ENCODE results near the gene ZIC3. TPM values are rescaled to one million over a fixed set of nuclear protein-coding genes. Genes with fewer than 3 reads are reported as not detected.
A peak's percentile ranks its signal among the peaks of the same experiment; 100 is the strongest.
"Not testable (repeated sequence)": the region's sequence is repeated elsewhere in the genome, so short reads cannot be mapped to it uniquely, and the experiment has no call there.

ZIC3 gene
- not detected for total RNA-seq

DNA sequence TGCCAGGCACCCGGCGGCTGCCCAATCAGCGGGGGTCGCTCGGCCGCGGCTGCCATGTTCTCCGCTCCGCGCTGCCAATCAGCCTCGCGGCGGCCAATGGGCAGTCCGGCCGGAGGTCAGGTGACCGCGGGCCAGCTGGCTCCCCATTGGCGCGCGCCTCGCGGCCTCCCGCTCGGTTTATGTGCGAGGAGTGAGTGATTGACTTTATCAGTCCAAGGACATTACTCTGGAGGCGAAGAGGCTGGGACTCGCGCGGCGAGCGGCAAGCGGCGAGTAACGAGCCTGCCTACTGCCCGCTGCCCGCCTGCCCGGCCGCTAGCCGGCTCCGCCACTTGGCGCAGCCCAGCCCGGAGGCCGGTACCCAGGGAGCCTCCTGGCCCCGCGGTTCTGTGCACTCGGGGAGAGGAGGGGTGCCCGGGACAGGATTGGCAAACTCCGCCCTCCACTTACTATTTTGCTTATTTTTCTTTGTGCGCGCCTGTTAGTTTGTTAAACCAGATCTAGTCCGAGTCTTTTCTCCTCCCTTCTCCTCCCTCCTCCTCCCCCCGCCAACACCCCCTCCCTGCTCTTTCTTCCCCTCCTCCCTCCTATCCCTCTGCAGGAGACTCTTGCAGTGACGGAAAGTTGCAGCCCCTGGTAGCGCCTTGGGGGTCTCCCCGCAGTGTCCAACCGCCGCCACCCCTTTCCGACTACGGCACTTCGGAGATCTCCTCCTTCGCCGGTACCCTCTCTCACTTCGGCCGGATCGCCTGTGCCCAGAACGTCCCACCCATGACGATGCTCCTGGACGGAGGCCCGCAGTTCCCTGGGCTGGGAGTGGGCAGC, at the start of gene ZIC3:
TSS of gene ZIC3 (plus strand) at position 207 of the 825 bp plus-strand sequence. CDS start at position 772, 565 bp downstream.
- H3K9me3 Mint-ChIP-seq: peaks cover 0 to 2% of the 10 kb centered on the region in 2 donors
- peaks cover 82% of the 10 kb centered on the region for H3K27me3 Mint-ChIP-seq (ENCODE audit: low read depth)
- DNase-seq (peak; percentile 45 to 47), ATAC-seq (replicated peaks in 1 of 2) (peak; percentile 71)
- H3K4me1 Mint-ChIP-seq (ENCODE audit: low read depth): peaks cover 20% of the 10 kb centered on the region
- peaks cover 1 to 5% of the 10 kb centered on the region in 2 donors for H3K36me3 Mint-ChIP-seq (ENCODE audit: insufficient read depth in 2 of 2)
- peak within 1 kb of the TSS; percentile 81 to 82 for H3K4me3 Mint-ChIP-seq
- H3K27ac Mint-ChIP-seq: no peak within 1 kb of the TSS

GRCh38 chrX:137519459-137519858, 46.5 kb upstream of the ZIC3 start:
- Mint-ChIP-seq H3K4me3 (no peak overlapping the region), H3K9me3 (no peaks in the 10 kb centered on the region), H3K36me3 (ENCODE audit: insufficient read depth in 2 of 2) (no peaks in the 10 kb centered on the region), H3K4me1 (ENCODE audit: low read depth) (no peaks in the 10 kb centered on the region), H3K27ac (no peak overlapping the region), H3K27me3 (ENCODE audit: low read depth) (peaks cover 50% of the 10 kb centered on the region)
- DNase-seq: no peak
- no peak for ATAC-seq (replicated peaks in 1 of 2)

DNA sequence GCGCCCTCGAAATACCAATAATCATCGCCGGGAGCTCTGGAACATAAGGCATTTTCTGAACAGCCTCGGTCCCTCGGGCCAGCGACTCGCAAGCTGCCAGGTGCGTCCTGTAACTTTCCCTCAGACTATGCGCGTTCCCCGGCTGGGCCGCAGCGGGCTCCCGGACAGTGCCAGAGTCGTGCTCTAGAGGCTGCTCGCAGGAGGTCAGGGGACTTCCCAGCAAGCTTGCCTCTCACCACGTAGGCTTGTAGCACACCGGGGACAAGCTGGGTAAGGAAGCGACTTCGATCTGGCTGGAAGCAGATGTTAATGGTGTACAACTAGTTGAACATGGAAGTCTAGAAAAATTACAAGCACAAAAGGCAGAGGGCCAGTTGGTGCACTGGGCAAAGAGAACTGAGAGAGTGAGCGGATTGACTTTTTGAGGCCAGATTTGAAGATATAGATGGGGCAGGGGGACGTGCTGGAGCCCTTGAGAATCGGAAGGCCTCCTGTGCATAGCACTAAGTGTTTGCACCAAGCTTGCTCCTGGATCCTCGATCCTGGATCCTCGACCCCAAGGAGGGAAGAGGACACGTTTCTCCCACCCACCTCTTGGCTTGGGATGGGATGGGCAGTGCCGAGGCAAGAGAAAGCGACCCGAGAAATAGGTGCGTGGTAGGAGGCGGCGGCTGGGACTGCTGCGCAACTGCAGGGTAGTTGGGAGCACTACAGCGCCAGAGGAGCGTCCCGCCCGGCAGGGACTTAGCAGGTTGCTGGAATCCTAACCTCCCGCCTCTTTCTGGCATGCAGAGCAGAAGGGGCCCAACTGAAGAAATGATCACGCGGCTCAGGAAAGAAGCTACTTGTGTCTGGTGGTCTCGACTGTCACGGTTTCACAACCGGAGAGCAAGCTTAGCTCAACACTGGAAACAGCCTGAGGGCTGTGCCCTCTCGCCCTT, 19.9 kb upstream of the ZIC3 start:
- Mint-ChIP-seq H3K27me3 (ENCODE audit: low read depth) (peaks cover 74% of the 10 kb centered on the region), H3K36me3 (ENCODE audit: insufficient read depth in 2 of 2) (no peaks in the 10 kb centered on the region), H3K9me3 (no peaks in the 10 kb centered on the region), H3K4me3 (no peak overlapping the region), H3K4me1 (ENCODE audit: low read depth) (peaks cover 5% of the 10 kb centered on the region), H3K27ac (no peak overlapping the region)
- DNase-seq (no peak), ATAC-seq (replicated peaks in 1 of 2) (no peak)

DNA sequence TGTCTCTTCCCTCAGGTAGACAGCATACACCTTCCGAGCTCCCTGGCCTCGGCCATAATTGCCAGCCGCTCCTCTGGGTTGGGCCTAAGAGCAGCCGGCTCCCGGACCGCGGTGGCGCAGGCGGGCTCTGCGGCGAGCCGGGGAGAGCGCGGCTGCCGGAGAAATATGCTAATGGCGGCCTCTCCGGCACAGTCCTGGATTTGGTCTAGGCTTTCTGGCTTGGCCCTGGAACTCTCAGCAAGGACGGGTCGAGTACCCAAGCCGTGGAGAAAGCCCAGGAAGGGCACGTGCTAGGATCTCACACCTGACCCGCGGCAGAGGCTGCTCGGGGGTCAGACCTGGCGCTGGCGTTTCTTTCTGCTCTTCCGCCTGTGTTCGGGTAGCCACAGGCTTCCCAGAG, 18.6 kb upstream of the ZIC3 start:
- no peak for ATAC-seq (replicated peaks in 1 of 2)
- peaks cover 74% of the 10 kb centered on the region for H3K27me3 Mint-ChIP-seq (ENCODE audit: low read depth)

DNA sequence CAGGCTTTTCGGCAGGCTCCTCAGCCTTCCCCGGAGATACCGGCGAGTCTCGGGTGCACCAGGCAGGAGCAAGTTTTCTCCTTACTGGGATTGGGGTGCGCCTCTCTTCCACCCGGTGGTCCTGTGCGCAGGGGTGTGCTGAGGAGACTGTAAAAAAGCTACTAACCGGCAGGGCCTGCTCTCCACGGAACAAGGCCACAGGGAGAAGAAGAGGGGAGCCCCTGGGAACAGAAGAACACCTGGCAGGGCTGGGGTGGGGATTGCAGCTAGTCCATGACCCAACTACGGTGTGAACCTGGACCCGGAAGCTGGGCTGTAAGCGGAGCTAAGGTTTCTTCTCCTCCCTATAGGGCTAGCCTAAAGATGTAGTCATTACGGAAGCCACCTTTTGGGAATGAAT, 17.7 kb upstream of the ZIC3 start:
- Mint-ChIP-seq H3K27ac (no peak overlapping the region), H3K27me3 (ENCODE audit: low read depth) (peaks cover 69% of the 10 kb centered on the region), H3K4me3 (peak overlapping the region in 1 of 2 donors; percentile 27), H3K36me3 (ENCODE audit: insufficient read depth in 2 of 2) (no peaks in the 10 kb centered on the region), H3K9me3 (no peaks in the 10 kb centered on the region), H3K4me1 (ENCODE audit: low read depth) (peaks cover 5% of the 10 kb centered on the region)
- DNase-seq: no peak
- ATAC-seq (replicated peaks in 1 of 2): no peak

More for the DNA sequence above, 18.6 kb upstream of the ZIC3 start:
- H3K9me3 Mint-ChIP-seq: no peaks in the 10 kb centered on the region
- H3K4me1 Mint-ChIP-seq (ENCODE audit: low read depth): peaks cover 5% of the 10 kb centered on the region
- no peak overlapping the region for H3K4me3 Mint-ChIP-seq
- no peak for DNase-seq
- no peaks in the 10 kb centered on the region for H3K36me3 Mint-ChIP-seq (ENCODE audit: insufficient read depth in 2 of 2)
- H3K27ac Mint-ChIP-seq: no peak overlapping the region

DNA sequence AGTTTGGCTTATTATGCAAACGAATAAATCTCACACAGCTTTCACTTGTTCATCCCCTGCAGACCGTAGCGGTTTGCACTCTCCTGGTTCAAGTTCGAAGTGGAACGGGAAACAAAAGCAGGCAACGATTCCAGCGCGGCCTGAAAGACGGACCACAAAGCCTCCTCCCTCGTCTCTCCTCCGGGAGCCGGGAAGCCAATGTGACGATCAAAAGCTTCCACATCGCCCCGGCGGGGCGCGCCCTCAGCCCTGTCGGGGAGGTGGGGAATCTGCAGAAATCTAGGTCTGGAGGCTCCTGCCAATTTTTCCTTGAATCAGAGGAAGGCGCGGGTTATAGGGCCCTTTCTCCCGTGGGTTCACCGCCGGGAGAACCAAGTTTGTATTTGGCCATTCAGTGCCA, 16.9 kb upstream of the ZIC3 start:
- Mint-ChIP-seq H3K36me3 (ENCODE audit: insufficient read depth in 2 of 2) (no peaks in the 10 kb centered on the region), H3K4me3 (no peak overlapping the region), H3K4me1 (ENCODE audit: low read depth) (peaks cover 5% of the 10 kb centered on the region), H3K27ac (no peak overlapping the region), H3K27me3 (ENCODE audit: low read depth) (peaks cover 61% of the 10 kb centered on the region), H3K9me3 (no peaks in the 10 kb centered on the region)
- DNase-seq: no peak
- no peak for ATAC-seq (replicated peaks in 1 of 2)

GRCh38 chrX:137549851-137550664, 15.9 kb upstream of the ZIC3 start:
- peak overlapping the region; percentile 61 to 74 for H3K4me3 Mint-ChIP-seq
- H3K27ac Mint-ChIP-seq: no peak overlapping the region
- H3K36me3 Mint-ChIP-seq (ENCODE audit: insufficient read depth in 2 of 2): no peaks in the 10 kb centered on the region

DNA sequence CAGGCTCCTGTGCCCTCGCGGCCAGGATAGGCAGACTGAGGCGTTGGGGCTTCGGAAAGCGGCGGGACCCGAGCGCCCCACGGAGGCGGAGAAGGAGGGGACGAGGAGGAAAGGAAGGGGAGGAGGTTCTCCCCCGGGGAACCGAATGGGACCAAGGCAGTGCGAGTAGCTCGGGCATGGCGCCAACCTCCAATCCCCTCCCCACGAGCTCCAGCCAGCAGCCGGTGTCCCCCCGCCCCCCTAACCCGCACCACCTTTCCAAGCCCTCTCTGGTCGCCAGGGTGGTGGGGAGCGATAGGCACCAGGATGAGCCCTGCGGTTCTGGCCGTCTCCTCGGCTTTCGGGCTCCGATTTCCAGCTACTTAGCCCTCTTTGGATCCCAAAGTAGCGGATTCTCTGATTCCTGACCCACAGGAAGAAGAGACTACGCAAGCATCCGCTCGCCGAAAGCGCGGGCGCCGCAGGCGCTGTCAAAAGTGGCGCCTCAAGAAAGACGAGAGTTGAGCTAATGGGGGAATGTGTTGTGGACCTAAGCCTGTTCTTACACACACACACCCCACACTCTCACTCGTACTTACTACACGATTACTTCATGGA, 15.2 kb upstream of the ZIC3 start:
- Mint-ChIP-seq H3K27ac (no peak overlapping the region), H3K36me3 (ENCODE audit: insufficient read depth in 2 of 2) (no peaks in the 10 kb centered on the region), H3K4me1 (ENCODE audit: low read depth) (peaks cover 5% of the 10 kb centered on the region), H3K9me3 (no peaks in the 10 kb centered on the region), H3K27me3 (ENCODE audit: low read depth) (peaks cover 45% of the 10 kb centered on the region), H3K4me3 (peak overlapping the region; percentile 61 to 74)
- DNase-seq (no peak), ATAC-seq (replicated peaks in 1 of 2) (no peak)

More at GRCh38 chrX:137549851-137550664, 15.9 kb upstream of the ZIC3 start:
- DNase-seq (no peak), ATAC-seq (replicated peaks in 1 of 2) (no peak)
- H3K4me1 Mint-ChIP-seq (ENCODE audit: low read depth): peaks cover 5% of the 10 kb centered on the region
- no peaks in the 10 kb centered on the region for H3K9me3 Mint-ChIP-seq
- H3K27me3 Mint-ChIP-seq (ENCODE audit: low read depth): peaks cover 52% of the 10 kb centered on the region

- not testable (repeated sequence) for H3K4me3 Mint-ChIP-seq; H3K36me3 Mint-ChIP-seq (ENCODE audit: insufficient read depth in 2 of 2); DNase-seq; H3K4me1 Mint-ChIP-seq (ENCODE audit: low read depth); H3K9me3 Mint-ChIP-seq; ATAC-seq (replicated peaks in 1 of 2); H3K27ac Mint-ChIP-seq
- H3K27me3 Mint-ChIP-seq (ENCODE audit: low read depth): peaks cover 45% of the 10 kb centered on the region
Observed at GRCh38 chrX:137552098-137552497, 13.8 kb upstream of the ZIC3 start.

GRCh38 chrX:137562096-137562495, 3.8 kb upstream of the ZIC3 start:
- Mint-ChIP-seq H3K4me3 (no peak overlapping the region), H3K27ac (no peak overlapping the region), H3K9me3 (peaks cover 0 to 2% of the 10 kb centered on the region in 2 donors), H3K27me3 (ENCODE audit: low read depth) (peaks cover 66% of the 10 kb centered on the region), H3K36me3 (ENCODE audit: insufficient read depth in 2 of 2) (peaks cover 1 to 5% of the 10 kb centered on the region in 2 donors), H3K4me1 (ENCODE audit: low read depth) (peaks cover 8% of the 10 kb centered on the region)
- DNase-seq (no peak), ATAC-seq (replicated peaks in 1 of 2) (no peak)

DNA sequence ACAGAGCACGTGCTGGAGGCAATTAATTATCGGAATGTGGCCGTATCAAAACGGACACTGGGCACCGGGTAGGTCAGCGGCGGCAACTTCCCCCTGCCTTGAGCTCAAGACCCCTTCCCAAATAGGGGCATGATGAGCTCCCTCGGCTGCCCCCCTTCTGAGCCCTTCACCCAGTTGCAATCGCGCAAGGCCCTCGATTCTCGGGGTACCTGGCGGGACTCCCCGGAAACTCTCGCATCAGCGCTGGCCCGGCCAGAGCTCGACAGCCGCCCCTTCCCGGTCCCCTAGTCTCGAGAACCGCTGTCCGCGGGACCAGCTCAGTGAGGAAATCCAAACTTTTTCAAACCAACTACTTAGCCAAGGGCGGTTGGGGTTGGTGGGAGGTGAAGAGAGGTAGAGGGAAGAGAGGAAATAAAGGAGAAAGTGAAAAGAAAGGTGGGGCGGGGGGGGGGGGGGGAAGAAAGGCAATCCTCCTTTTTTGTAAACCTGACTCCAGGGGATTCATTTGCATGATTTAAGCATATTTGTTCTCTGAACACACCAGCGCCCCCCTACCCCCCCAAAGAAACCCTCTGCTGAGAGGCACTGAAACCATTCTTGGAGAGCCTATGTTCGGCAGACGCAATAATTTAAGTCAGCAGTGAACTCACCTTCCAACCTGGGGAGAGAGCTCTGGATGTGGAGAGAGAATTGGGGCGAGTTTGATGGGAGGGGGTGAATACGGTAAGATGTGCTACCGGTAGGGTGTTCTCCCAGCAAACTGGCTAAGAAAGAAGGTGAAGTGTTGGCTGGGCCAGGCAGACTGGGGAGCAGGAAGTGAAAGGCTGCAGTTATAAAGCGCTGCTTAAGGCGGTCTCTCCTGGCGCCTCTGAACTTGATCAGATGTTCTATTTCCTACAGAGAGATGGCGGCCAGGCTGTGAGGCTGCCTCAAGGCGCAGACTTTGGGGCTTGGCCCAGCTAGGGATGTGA, 2.0 kb upstream of the ZIC3 start:
- H3K36me3 Mint-ChIP-seq (ENCODE audit: insufficient read depth in 2 of 2): peaks cover 1 to 5% of the 10 kb centered on the region in 2 donors
- peak in 1 of 2 donors; percentile 32 for ATAC-seq (replicated peaks in 1 of 2)

More for the DNA sequence above, 2.0 kb upstream of the ZIC3 start:
- Mint-ChIP-seq H3K4me3 (peak overlapping the region; percentile 23 to 43), H3K9me3 (peaks cover 0 to 2% of the 10 kb centered on the region in 2 donors), H3K4me1 (ENCODE audit: low read depth) (peaks cover 20% of the 10 kb centered on the region), H3K27ac (no peak overlapping the region), H3K27me3 (ENCODE audit: low read depth) (peaks cover 71% of the 10 kb centered on the region)
- no peak for DNase-seq
